Stimulated activated CD4-positive, alpha-beta T cell treated with anti-CD3 and anti-CD28 coated beads, Interleukin-2, amount 100 ng/mL, for 4 hours (primary cell): ENCODE measurements around the gene SPATA20.

Experiments used
- DNase-seq: peaks from one replicate; pipeline ENCODE4 v3.0.0-alpha.2; 2020; ENCODE audit warnings: low read depth

SPATA20 gene

GRCh38 chr17:50559674-50560184, 12.8 kb downstream of the SPATA20 start:
- DNase-seq, result no peak

GRCh38 chr17:50560185-50560824, 13.3 kb downstream of the SPATA20 start, which contains the start of gene CACNA1G:
Gene CACNA1G (plus strand): TSS chr17:50560715. CDS start chr17:50561460, 745 bp downstream.
- DNase-seq, result peak; percentile 75

GRCh38 chr17:50560931-50561745, 14.2 kb downstream of the SPATA20 start:
- DNase-seq, result no peak

GRCh38 chr17:50561746-50562141, 14.8 kb downstream of the SPATA20 start:
- no peak for DNase-seq

GRCh38 chr17:50562242-50563091, 15.5 kb downstream of the SPATA20 start:
- DNase-seq, result no peak

- DNase-seq, result no peak
Measured at GRCh38 chr17:50563092-50563511, 16.1 kb downstream of the SPATA20 start.

- DNase-seq, result no peak
Measured at GRCh38 chr17:50564916-50565315, 17.9 kb downstream of the SPATA20 start.

GRCh38 chr17:50565402-50566350, 18.7 kb downstream of the SPATA20 start:
- no peak for DNase-seq

- no peak for DNase-seq
Measured at GRCh38 chr17:50566886-50567285, 19.9 kb downstream of the SPATA20 start.

GRCh38 chr17:50568659-50569058, 21.7 kb downstream of the SPATA20 start:
- DNase-seq, result no peak

GRCh38 chr17:50569592-50569991, 22.6 kb downstream of the SPATA20 start:
- no peak for DNase-seq

- no peak for DNase-seq
Measured at GRCh38 chr17:50570032-50570431, 23.1 kb downstream of the SPATA20 start.

GRCh38 chr17:50570528-50570927, 23.6 kb downstream of the SPATA20 start:
- DNase-seq, result no peak

GRCh38 chr17:50571681-50572080, 24.7 kb downstream of the SPATA20 start:
- no peak for DNase-seq

- no peak for DNase-seq
Measured at GRCh38 chr17:50572541-50572940, 25.6 kb downstream of the SPATA20 start.

GRCh38 chr17:50573866-50574611, 27.1 kb downstream of the SPATA20 start:
- no peak for DNase-seq

GRCh38 chr17:50575581-50576210, 28.7 kb downstream of the SPATA20 start:
- no peak for DNase-seq

- DNase-seq, result no peak
Measured at GRCh38 chr17:50576864-50577263, 29.9 kb downstream of the SPATA20 start.

- no peak for DNase-seq
Measured at GRCh38 chr17:50577451-50577954, 30.5 kb downstream of the SPATA20 start.

GRCh38 chr17:50578173-50578572, 31.2 kb downstream of the SPATA20 start:
- DNase-seq, result no peak
